OCI-LY1 (cell line): ENCODE data around the gene CFAP74.

Experiments
- H2AFZ ChIP-seq: fragments of 200-600 bp; sonication (generic), shearing (Covaris generic); 2 replicates; pipeline ENCODE4 v1.6.0; 2014; ENCODE audit warnings: antibody characterized with exemption, mild to moderate bottlenecking, low read length
- H3F3A ChIP-seq: fragments of 200-600 bp; sonication (generic), shearing (Covaris generic); 2 replicates; pipeline ENCODE4 v1.6.0; 2014; ENCODE audit warnings: mild to moderate bottlenecking, antibody characterized with exemption, low read length, moderate library complexity; ENCODE audit not compliant: insufficient read depth
- H3K27ac ChIP-seq: fragments of 200-600 bp; sonication (generic); 2 replicates; pipeline ENCODE4 v1.5.1; 2014; ENCODE audit warnings: low read length, mixed run types, mild to moderate bottlenecking, low read depth; ENCODE audit not compliant: poor library complexity, severe bottlenecking
- H3K27me3 ChIP-seq: fragments of 200-600 bp; sonication (generic); 2 replicates; pipeline ENCODE4 v1.6.0; 2014; ENCODE audit warnings: antibody characterized with exemption, mild to moderate bottlenecking, low read length, moderate library complexity; ENCODE audit not compliant: insufficient read depth
- H3K36me3 ChIP-seq: fragments of 200-600 bp; sonication (generic); 2 replicates; pipeline ENCODE4 v1.6.1; 2014; ENCODE audit warnings: mild to moderate bottlenecking, antibody characterized with exemption, low read length, moderate library complexity, mixed read lengths; ENCODE audit not compliant: insufficient read depth
- H3K4me1 ChIP-seq: fragments of 200-600 bp; sonication (generic); 2 replicates; pipeline ENCODE4 v1.5.1; 2014; ENCODE audit warnings: mild to moderate bottlenecking, low read length, moderate library complexity; ENCODE audit not compliant: insufficient read depth, severe bottlenecking
- H3K4me2 ChIP-seq: fragments of 200-600 bp; sonication (generic), shearing (Covaris generic); 2 replicates; pipeline ENCODE4 v1.6.1; 2014; ENCODE audit warnings: low read length
- H3K4me3 ChIP-seq: fragments of 200-600 bp; sonication (generic); 2 replicates; pipeline ENCODE4 v1.5.1; 2014; ENCODE audit warnings: low read length, low read depth, mild to moderate bottlenecking, mixed read lengths; ENCODE audit not compliant: poor library complexity, severe bottlenecking
- H3K79me2 ChIP-seq: fragments of 200-600 bp; shearing (Covaris generic); 2 replicates; pipeline ENCODE4 v1.6.1; 2016; ENCODE audit warnings: mixed run types, low read length, mixed read lengths; ENCODE audit not compliant: insufficient read depth
- H3K9ac ChIP-seq: fragments of 200-600 bp; sonication (generic), shearing (Covaris generic); 2 replicates; pipeline ENCODE4 v1.6.1; 2014; ENCODE audit warnings: mild to moderate bottlenecking, low read length, mixed read lengths
- H3K9me2 ChIP-seq: fragments of 200-600 bp; sonication (generic), shearing (Covaris generic); 2 replicates; pipeline ENCODE4 v1.6.1; 2014; ENCODE audit warnings: low read depth, mild to moderate bottlenecking, low read length, mixed read lengths
- H3K9me3 ChIP-seq: fragments of 200-600 bp; shearing (Covaris generic); 2 replicates; pipeline ENCODE4 v1.6.1; 2014; ENCODE audit warnings: low read length, mixed read lengths
- H4K20me1 ChIP-seq: fragments of 200-600 bp; sonication (generic), shearing (Covaris generic); 2 replicates; pipeline ENCODE4 v1.6.0; 2016; ENCODE audit warnings: mild to moderate bottlenecking, low read length; ENCODE audit not compliant: insufficient read depth
- EZH2 ChIP-seq: fragments of 200-600 bp; sonication (generic), shearing (Covaris generic); IDR thresholded peaks from 2 replicates; pipeline ENCODE4 v1.8.0; 2017; ENCODE audit warnings: borderline replicate concordance, mixed run types, mild to moderate bottlenecking, antibody characterized with exemption, low read length, moderate library complexity, mixed read lengths
- TF ChIP-seq, protein P1 (sequence below): fragments of 200-600 bp; sonication (generic), shearing (Covaris generic); IDR thresholded peaks from 2 replicates; pipeline ENCODE4 v1.5.1; 2017; ENCODE audit warnings: mild to moderate bottlenecking, antibody characterized with exemption, low read length, moderate library complexity, mixed read lengths

The CFAP74 gene

DNA sequence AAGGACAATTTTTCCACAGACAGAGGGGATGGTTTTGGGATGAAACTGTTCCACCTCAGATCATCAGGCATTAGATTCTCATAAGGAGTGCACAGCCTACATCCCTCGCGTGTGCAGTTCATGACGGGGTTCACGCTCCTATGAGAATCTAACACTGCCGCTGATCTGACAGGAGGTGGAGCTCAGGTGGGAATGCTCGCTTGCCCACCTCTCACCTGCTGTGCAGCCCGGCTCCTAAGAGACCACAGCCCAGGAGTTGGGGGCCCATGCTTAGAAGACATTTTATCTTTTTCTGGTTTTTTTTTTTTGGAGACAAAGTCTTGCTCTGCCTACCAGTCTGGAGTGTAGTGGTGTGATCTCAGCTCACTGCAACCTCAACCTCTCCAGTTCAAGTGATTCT, 128.7 kb downstream of the CFAP74 start:
- Histone ChIP-seq H3K9me3 (no peaks in the 10 kb centered on the region), H3K9ac (no peak overlapping the region), H2AFZ (no peak overlapping the region), H3K27me3 (no peaks in the 10 kb centered on the region), H3K27ac (no peak overlapping the region), H3K79me2 (peaks cover 100% of the 10 kb centered on the region), H3K4me1 (peaks cover 32% of the 10 kb centered on the region), H3K4me3 (no peak overlapping the region), H3K36me3 (peaks cover 94% of the 10 kb centered on the region), H3F3A (0 out of 2 replicates have a peak, but pooled peaks cover 6% of the 10 kb centered on the region), H3K4me2 (no peak overlapping the region), H4K20me1 (peaks cover 3% of the 10 kb centered on the region; the same call in 1 of the 2 replicates), H3K9me2 (no peaks in the 10 kb centered on the region)
- TF ChIP-seq, protein P1, sequence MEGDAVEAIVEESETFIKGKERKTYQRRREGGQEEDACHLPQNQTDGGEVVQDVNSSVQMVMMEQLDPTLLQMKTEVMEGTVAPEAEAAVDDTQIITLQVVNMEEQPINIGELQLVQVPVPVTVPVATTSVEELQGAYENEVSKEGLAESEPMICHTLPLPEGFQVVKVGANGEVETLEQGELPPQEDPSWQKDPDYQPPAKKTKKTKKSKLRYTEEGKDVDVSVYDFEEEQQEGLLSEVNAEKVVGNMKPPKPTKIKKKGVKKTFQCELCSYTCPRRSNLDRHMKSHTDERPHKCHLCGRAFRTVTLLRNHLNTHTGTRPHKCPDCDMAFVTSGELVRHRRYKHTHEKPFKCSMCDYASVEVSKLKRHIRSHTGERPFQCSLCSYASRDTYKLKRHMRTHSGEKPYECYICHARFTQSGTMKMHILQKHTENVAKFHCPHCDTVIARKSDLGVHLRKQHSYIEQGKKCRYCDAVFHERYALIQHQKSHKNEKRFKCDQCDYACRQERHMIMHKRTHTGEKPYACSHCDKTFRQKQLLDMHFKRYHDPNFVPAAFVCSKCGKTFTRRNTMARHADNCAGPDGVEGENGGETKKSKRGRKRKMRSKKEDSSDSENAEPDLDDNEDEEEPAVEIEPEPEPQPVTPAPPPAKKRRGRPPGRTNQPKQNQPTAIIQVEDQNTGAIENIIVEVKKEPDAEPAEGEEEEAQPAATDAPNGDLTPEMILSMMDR = no peak
- no peak for TF ChIP-seq EZH2

DNA sequence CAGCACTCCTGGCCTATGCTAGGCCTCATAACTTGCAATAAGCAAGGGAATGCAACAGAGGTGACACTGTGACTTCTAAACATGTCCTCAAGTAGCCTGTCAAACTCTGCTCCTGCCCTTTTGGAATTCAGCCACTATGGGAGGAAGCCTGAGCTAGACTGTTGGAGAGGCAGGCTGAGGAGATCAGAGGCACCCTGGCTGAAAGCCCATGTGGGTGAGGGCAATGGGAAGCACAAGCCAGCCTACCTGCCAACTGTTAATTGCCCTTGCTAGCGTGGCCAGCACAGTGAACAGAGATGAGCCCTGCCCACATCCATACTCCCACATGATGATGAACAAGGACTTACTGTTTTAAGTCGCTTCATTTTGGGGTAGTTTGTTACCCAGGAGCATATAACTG, 130.4 kb downstream of the CFAP74 start:
- H3K27ac ChIP-seq = no peak overlapping the region
- 0 out of 2 replicates have a peak, but pooled peaks cover 6% of the 10 kb centered on the region for H3F3A ChIP-seq
- H3K9me3 ChIP-seq = no peaks in the 10 kb centered on the region
- H3K4me1 ChIP-seq = peaks cover 37% of the 10 kb centered on the region
- no peaks in the 10 kb centered on the region for H3K27me3 ChIP-seq
- H3K36me3 ChIP-seq = peaks cover 82% of the 10 kb centered on the region
- H3K9ac ChIP-seq = no peak overlapping the region
- TF ChIP-seq, protein P1 = no peak
- no peak for TF ChIP-seq EZH2
- no peak overlapping the region for H3K4me2 ChIP-seq
- no peaks in the 10 kb centered on the region for H3K9me2 ChIP-seq
- H4K20me1 ChIP-seq = peaks cover 3% of the 10 kb centered on the region; the same call in 1 of the 2 replicates
- peaks cover 100% of the 10 kb centered on the region for H3K79me2 ChIP-seq
- no peak overlapping the region for H3K4me3 ChIP-seq
- no peak overlapping the region for H2AFZ ChIP-seq

DNA sequence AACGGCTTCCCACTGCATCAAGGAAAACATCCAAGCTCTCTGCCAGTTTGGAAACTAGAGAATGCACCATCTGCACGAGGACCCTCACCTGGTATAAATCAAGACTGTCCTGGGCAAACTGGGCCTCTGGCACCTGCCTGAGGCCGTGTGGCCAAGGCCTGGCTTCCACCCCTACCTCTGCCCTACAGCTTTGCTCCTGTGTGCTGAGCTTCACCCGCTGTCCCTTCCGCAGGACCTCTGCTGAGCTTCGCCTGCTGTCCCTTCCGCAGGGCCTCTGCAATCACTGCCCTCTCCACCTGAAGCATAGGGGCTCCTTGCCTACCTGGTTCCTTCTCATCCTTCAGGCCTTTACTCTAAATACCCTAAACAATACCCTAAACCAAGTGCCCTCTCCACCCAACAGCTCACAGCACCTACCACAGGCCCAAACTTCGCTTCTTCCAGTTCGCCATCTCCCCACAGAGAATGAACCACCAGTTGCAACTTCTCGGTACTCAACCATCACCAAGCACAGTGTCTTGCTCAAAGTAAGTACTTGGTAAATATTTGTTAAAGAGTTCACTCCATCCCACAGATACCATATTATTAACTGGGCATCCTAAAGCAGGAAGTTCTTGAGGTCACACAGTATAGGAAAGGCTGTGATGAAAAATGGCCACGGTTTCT, 131.1 kb downstream of the CFAP74 start:
- Histone ChIP-seq H3K4me1 (peaks cover 33% of the 10 kb centered on the region), H3K4me2 (peak overlapping the region; percentile 10; the same call in 1 of the 2 replicates), H3K36me3 (peaks cover 75% of the 10 kb centered on the region), H4K20me1 (peaks cover 3% of the 10 kb centered on the region; the same call in 1 of the 2 replicates), H3K4me3 (no peak overlapping the region), H3K79me2 (peaks cover 100% of the 10 kb centered on the region), H3K9me2 (no peaks in the 10 kb centered on the region), H3K9ac (no peak overlapping the region), H3K9me3 (no peaks in the 10 kb centered on the region), H3K27ac (peak overlapping the region; percentile 26), H2AFZ (no peak overlapping the region), H3K27me3 (no peaks in the 10 kb centered on the region), H3F3A (0 out of 2 replicates have a peak, but pooled peaks cover 6% of the 10 kb centered on the region)
- TF ChIP-seq EZH2 = no peak
- TF ChIP-seq, protein P1 = no peak
